KOPT-K1 (cell line): ENCODE results near the gene SLC35D2.

Source experiments
- H3K27ac ChIP-seq: fragments of 200-600 bp; sonication (generic); 2 replicates; pipeline ENCODE4 v1.5.1; 2016; ENCODE audit warnings: antibody characterized with exemption, mild to moderate bottlenecking, low read depth, low read length; ENCODE audit not compliant: poor library complexity, severe bottlenecking
- H3K36me3 ChIP-seq: fragments of 200-600 bp; sonication (generic); 2 replicates; pipeline ENCODE4 v1.5.1; 2017; ENCODE audit warnings: antibody characterized with exemption, mild to moderate bottlenecking, low read length, moderate library complexity; ENCODE audit not compliant: insufficient read depth
- H3K9me3 ChIP-seq: fragments of 200-600 bp; sonication (generic); 2 replicates; pipeline ENCODE4 v1.5.1; 2017; ENCODE audit warnings: antibody characterized with exemption, low read length, mild to moderate bottlenecking; ENCODE audit not compliant: insufficient read depth, poor library complexity, severe bottlenecking

Gene SLC35D2

DNA sequence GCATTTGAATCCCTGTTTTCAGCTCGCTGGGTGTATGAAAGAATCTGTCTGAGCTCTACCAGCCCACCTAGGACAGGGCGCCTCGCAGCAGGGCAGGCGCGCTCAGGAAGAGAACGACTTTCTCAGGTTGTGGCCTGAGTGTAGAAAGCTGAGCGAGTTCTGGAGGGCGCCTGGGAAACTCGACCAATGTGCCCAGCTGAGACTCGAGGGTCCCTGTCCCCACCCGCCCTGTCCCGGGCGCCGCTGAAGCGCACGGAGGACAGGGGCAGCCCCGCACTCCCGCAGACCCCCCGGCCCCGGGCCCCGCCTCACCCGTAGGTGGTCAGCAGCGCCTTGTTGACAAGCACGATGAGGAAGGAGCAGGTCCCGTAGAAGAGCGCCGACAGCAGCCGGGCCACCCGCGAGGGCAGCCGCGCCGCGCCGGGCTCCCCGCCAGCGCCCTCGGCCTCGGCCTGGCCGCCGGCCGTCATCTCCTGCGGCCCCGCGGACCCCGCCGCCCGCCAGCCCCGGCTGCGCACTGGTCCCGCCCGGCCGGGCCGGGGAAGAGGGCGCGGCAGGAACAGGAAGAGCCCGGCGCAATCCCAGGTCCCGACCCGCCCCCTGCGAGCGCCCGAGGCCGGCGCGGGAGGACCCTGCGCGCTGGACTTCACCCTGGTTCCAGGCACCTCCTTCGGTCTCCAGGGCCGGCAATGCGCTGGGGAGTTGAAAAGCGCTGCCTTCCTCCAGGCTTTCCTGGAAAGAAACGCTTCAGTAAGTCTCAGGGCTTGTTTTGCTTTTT is at the start of gene SLC35D2:
SLC35D2 (minus strand) TSS at position 547 of the 778 bp plus-strand sequence; CDS start at position 470, 77 bp downstream.
- Histone ChIP-seq H3K36me3 (peaks cover 51% of the 10 kb centered on the region), H3K27ac (no peak within 1 kb of the TSS), H3K9me3 (no peaks in the 10 kb centered on the region)

DNA sequence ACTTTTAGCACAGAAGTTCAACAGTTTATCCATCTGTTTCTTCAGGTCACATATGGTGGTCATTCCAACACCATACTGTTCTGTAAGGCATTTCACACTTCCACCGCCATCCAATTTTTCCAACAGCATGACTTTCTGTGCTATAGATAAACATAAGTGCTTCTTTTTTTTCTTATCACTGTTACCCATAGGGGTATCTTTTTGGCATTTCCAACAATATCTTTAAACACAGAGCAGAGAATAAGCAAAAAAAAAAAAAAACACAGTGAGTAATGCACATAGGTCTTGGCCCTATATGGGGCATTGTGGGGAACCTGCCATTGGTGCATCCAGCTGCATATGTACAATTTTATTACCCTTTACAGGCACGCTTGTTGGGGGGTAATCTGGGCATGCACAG is 46.9 kb upstream of the SLC35D2 start:
- Histone ChIP-seq H3K9me3 (no peaks in the 10 kb centered on the region), H3K36me3 (no peaks in the 10 kb centered on the region), H3K27ac (no peak overlapping the region)

DNA sequence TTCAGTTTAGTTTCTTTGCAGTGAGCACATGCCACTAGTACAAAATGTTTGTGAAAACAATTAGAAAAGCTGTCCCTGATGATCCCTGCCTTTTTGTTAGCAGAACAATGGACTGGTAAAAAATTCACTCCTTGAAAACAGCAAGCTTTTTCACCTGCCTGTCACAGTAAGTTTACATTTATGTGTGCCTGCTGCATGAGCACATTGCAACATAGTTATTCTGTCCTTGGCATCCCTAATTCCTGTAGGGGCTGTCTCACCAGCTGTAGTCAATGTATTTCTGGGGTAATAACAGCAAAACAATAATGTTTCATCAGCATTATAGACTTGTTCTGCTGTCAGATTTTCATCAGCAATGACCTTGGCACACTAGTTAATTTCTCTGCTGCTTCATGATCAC is 46.2 kb upstream of the SLC35D2 start:
- H3K36me3 ChIP-seq = no peaks in the 10 kb centered on the region
- no peaks in the 10 kb centered on the region for H3K9me3 ChIP-seq
- no peak overlapping the region for H3K27ac ChIP-seq

DNA sequence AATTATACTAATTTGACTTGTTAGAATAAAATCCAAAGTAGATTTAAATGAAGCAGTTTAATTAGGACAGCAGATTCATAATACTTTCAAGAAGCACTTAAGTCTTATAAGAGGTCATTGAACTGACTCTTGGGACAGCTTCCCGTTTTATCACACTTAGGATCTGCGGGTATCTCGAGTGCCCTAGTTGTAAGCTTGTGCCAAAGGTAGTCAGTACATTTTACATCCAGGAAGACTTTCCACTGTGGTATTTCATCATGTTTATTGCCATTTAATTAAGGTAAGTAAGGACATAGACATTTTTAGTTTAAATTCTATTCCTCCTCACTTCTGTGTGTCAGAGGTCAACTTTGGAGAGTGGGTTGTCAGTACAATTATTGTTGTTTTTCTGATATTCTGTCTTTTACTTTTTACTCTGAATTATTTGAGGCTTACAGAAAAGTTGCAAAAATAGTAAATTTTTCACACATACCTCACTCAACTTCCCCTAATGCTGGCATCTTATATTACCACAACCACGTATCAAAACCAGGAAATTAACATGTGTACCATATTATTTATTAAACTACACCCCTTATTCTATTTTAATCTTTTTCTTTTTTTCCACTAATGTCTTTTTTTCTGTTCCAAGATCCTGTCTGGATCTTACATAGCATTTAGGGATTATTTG is 42.1 kb upstream of the SLC35D2 start:
- Histone ChIP-seq H3K36me3 (no peaks in the 10 kb centered on the region), H3K27ac (no peak overlapping the region), H3K9me3 (no peaks in the 10 kb centered on the region)

DNA sequence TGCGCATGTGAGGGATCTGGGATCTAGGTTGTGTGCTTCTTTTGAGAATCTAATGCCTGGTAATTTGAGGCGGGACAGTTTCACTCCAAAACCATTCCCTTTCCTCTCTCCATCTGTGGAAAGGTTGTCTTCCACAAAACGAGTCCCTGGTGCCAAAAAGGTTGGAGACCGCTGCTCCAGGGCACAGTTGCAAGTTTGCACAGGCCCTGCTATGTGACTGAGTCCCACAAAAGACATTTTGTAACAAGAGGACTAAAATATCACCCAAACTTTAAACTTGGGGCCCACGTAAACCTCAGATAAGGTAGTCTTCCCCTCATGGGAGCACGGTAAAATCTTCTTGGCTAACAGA is 40.5 kb upstream of the SLC35D2 start:
- Histone ChIP-seq H3K9me3 (no peaks in the 10 kb centered on the region), H3K36me3 (no peaks in the 10 kb centered on the region), H3K27ac (no peak overlapping the region)

DNA sequence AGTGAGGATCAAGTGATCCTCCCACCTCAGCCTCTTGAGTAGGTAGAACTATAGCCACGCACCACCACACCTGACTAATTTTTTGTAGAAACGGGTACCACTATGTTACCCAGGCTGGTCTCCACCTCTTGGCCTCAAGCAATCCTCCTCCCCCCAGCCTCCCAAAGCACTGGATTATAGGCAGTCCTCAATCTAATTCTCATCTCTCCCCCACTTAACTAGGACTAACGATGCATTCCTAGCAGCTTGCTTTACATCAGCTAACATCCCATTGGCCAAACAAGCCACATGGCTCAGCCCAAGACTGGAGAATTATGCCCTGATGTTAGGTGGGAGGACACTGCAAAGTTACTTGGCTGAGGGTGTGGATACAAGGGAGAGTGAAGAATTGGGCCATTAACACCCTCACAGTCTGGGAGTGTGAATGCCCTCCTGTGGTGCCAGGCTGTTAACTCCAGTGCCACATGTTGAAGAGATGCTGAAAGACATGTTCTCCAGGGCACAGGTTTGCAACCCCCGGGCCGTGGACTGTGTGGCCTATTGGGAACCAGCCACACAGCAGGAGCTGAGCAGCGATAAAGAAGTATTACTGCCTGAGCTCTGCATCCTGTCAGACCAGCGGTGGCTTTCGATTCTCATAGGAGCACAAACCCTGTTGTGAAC is 39.9 kb upstream of the SLC35D2 start:
- Histone ChIP-seq H3K36me3 (no peaks in the 10 kb centered on the region), H3K27ac (no peak overlapping the region), H3K9me3 (no peaks in the 10 kb centered on the region)

DNA sequence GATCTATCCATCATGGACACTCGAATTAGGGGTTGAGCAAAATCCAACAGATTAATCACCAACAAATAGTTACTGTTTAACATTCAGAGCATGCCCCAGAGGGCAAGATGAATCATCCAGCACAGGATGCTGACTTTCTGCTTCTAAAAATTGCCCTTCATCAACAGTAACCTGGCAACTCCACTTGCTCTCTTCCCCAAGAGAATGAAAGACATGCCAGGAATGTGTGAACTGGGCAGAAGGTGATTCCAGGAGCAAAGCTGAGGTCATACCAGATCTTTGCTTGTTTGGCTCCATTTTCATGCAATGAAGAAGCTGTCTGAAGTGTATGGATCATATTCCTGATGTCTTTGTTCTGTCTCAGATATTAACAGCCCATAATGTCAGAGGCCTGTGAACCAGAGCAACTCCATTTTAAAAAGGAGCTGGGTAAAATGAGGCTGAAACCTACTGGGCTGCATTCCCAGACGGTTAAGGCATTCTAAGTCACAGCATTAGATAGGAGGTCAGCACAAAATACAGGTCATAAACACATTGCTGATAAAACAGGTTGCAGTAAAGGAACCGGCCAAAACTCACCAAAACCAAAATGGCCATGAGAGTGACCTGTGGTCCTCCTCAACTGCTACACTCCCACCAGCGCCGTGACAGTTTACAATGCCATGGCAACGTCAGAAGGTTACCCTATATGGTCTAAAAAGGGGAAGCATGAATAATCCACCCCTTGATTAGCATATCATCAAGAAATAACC is 37.1 kb upstream of the SLC35D2 start:
- Histone ChIP-seq H3K9me3 (no peaks in the 10 kb centered on the region), H3K36me3 (peaks cover 13% of the 10 kb centered on the region), H3K27ac (peak overlapping the region; percentile 100)

DNA sequence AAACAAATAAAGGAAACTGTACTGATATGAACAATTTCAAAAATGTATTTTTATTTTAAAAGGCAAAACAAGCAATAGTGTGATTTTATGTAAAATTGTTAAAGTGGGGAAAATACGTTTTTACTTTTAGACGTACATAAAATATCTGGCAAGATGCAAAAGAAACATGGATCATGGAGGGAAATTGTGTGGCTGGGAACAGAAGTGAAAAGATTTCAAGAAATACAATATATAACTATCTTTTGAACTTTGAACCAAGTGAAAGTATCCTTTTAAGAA is 36.1 kb upstream of the SLC35D2 start:
- H3K36me3 ChIP-seq = peaks cover 17% of the 10 kb centered on the region
- H3K27ac ChIP-seq = peak overlapping the region; percentile 100
- no peaks in the 10 kb centered on the region for H3K9me3 ChIP-seq

DNA sequence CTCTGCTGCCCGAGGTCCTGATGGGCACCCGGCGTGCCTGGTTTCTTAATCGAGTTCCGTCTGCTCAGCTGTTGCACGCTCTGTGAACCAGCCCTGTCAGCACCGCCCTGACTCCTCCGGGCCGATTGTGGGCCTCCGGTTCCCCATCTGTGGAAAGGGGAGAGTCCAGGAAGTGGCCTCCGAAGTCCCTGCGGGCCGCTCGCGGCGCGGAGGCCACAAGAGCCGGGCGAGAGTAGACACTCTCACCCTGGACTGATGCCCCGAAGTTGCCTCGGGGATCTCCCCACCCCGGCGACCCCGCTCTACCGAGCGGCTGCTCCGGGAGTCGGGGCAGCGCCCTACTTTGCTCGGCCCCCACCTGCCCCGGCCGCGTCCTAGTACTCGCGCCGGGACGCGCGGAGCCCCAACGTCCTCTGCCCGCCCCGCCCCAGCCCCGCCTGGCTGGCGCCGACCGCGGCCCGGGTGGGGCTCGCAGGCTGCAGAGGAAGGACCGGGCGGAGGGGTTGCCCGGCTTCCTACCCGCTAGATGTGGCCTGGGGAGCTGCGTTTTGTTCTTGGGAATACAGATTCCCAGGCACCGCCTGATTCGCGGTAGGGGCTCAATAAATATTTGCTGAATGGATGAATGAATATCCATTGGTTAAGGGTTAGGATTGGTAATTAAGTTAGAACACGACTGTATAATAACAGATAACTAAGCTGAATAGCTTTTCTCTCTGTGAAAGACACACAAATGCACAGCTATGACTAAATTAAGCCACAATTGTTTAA is 35.6 kb upstream of the SLC35D2 start:
- peak overlapping the region; percentile 100 for H3K27ac ChIP-seq
- peaks cover 22% of the 10 kb centered on the region for H3K36me3 ChIP-seq
- H3K9me3 ChIP-seq = no peaks in the 10 kb centered on the region

DNA sequence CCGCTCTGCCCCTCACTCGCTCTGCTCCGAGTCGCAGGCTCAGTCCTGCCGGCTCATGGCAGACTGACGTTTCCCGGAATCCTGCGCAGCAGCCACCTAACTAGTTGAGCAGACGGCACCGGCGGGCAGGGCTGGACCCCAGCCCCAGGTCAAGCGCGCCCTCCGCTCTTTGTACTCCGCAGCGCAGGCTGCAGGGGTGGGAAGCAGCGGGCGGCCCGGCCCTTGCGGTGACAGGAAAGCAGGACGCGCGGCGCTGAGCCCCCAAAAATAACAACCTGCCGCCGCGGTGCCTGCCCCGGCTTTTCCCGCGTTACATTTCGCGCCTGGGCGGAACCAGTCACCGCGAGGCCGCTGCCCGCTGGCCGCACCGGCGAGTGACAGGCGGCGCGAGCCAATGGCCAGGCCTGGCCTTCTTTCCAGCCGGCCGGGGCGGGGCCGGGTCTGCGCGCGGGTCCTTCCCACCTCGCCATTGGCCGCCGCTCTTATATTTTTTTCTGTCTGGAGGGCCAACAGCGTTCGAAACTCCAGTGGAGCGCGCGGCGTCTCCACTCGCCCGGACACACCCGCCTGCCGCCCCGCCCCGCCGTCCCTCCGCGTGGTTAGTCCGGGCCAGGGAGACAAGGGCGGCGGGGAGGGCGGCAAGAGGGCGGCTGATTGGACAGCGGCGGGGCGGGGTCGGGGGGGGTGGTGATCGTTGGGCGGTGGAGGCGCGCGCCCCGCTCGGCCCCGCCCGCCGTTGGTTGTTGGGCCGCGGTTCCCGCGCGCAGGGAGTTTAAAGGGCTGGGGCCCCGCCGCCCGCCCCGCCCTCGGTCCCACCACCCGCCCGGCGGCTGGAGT is 34.8 kb upstream of the SLC35D2 start, which contains the start of gene ZNF367:
ZNF367 (minus strand) TSS at position 288 of the 837 bp plus-strand sequence. CDS start 338 bp downstream, outside the sequence.
- H3K27ac ChIP-seq = peak within 1 kb of the TSS; percentile 100
- H3K9me3 ChIP-seq = no peaks in the 10 kb centered on the region
- H3K36me3 ChIP-seq = peaks cover 30% of the 10 kb centered on the region

DNA sequence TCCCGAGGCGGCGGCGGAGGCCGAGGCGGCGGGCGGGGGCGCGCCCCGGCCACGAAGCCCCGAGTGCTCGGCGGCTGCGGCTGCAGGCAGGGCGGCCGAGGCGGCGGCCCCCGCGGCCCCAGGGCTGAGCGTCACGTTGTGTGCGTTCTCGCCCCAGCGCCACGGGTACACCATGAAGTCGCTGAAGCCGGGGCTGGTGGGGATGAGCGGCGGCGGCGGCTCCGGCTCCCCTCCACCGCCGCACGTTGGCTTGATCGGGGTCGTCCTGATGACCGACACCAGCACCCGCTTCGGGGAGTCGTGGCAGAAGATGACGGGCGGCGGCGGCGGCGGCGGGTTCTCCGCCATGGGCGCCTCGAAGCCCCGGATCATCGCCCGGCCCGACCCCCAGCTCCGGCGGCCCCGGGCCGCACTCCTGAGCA is 34.2 kb upstream of the SLC35D2 start:
- no peaks in the 10 kb centered on the region for H3K9me3 ChIP-seq
- peak overlapping the region; percentile 100 for H3K27ac ChIP-seq
- peaks cover 36% of the 10 kb centered on the region for H3K36me3 ChIP-seq

DNA sequence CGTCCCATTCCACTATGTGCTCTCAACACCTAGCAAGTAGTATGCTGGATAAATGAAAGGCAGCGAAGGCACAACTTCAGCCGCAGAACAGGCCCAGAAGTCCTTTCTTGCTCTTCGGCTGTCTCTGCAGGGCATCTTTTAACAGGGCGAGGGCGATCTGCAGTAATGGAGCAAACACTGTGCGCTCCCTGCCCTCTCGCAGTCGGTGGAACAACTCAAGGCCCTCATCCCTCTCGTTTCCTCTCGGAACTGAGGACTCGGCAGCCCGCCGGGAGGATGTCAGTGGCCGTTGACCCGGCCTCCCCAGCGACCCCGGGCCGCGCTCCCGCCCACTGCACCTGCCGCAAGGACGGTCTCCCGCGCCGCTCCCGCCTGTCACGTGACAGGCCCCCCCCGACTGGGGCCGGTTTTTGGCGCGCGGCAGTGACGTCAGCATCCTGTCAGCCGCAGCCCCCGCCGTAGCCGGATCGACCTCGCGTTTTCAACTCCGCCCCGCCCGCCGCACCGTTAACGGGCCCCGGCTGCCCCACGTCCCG is 33.6 kb upstream of the SLC35D2 start:
- peaks cover 42% of the 10 kb centered on the region for H3K36me3 ChIP-seq
- H3K9me3 ChIP-seq = no peaks in the 10 kb centered on the region
- peak overlapping the region; percentile 100 for H3K27ac ChIP-seq

DNA sequence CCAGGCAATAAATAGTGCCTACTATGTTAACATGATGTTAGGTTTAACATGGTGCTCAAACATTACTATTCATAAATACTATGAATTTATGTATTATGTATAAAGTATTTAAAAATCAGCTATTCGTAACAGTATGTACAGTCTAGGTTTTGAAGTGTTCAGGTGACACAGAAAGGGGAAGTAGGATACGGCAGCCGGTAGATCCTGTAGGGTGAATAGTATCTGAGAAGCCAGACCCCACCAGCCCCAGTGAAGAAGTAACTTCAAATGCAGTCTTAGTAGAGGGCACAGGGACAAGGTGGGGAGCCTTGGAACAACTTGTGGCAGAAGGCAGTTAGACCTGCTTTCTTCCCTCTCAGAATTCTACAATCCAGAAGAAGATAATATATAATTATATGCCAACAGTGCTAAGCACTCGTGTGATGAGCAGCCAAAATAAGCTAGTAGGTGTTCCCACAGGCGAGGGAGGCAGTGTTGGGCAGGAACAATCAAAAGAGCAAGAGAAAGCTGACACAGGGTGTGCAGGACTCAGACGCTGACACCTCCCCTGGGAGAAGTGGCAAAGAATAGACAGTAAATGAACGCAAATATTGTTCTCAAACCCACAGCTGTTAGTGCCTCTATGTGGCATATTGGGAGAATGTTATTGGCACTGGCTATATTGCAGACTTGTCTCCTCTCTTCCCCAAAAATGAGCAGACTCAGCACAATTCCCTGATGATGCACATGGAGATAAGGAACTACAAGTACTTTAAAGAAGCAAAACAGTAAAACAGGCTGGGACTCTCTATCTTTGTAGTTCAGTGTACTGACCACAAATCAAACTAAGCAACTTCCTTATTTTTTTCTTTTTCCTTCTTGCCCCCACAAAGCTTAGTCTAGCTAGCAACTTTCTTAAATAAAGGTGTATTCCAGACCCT is 30.1 kb upstream of the SLC35D2 start:
- H3K27ac ChIP-seq = no peak overlapping the region
- peaks cover 67% of the 10 kb centered on the region for H3K36me3 ChIP-seq
- H3K9me3 ChIP-seq = no peaks in the 10 kb centered on the region
